ENCODE measurements around the gene CA9. TPM values are rescaled to one million over a fixed set of nuclear protein-coding genes. Genes with fewer than 3 reads are reported as not detected.
"Not testable (repeated sequence)": the region's sequence is repeated elsewhere in the genome, so short reads cannot be mapped to it uniquely, and the experiment has no call there.

The CA9 gene
- total RNA-seq, 1 experiment from 2014 or later: 1.0 TPM

DNA sequence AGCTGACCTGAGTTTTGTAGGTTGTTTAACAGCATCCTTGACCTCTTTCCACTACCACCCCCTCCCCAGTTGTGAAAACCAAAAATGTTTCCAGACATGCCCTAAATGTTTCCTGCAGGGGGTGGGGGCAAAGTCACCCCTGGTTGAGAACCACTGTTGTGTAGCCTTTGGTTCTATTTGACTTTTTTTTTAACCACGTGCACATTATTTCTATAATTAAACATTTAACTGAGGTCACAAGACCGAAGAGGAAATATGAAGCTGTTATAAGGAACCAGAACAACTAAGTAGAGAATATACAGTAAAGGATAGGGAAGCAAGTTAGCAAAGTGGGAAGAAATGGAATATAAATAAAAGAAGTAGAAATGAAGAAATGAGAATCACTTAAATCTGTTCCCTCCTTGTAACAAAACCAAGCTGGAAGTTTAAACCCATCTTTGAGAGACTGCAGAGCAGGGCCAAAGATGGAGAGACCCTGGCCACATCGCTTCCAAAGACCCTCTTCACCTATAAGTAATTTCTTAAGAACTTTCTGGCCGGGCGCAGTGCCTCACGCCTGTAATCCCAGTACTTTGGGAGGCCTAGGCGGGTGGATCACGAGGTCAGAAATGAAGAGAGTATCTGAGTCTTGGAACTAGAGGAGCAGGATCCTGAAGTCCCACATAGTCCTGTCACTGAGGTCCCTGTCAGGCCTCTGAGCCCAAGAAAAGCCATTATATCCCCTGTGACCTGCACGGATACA lies 37.4 kb upstream of the CA9 start:
- ATAC-seq: no peak
- Mint-ChIP-seq H3K4me1 (no peaks in the 10 kb centered on the region), H3K27me3 (ENCODE audit: low read depth) (peaks cover 11% of the 10 kb centered on the region), H3K36me3 (peaks cover 13% of the 10 kb centered on the region), H3K27ac (no peak overlapping the region), H3K4me3 (no peak overlapping the region), H3K9me3 (peaks cover 26% of the 10 kb centered on the region)
- TF ChIP-seq NFYB (CRISPR knock-in tag; conservative IDR thresholded peaks at IDR 0.05; ENCODE audit: low read depth) (no peak), KAT7 (CRISPR knock-in tag; IDR thresholded peaks at IDR 0.05; ENCODE audit: borderline replicate concordance) (no peak), ATF1 (CRISPR knock-in tag; IDR thresholded peaks at IDR 0.05) (no peak), ETV6 (CRISPR knock-in tag; IDR thresholded peaks at IDR 0.05) (no peak), PRRX2 (CRISPR knock-in tag; IDR thresholded peaks at IDR 0.05) (no peak), NR3C1 (CRISPR knock-in tag; conservative IDR thresholded peaks at IDR 0.05; ENCODE audit: low read depth) (no peak)
- TF ChIP-seq, protein P1, sequence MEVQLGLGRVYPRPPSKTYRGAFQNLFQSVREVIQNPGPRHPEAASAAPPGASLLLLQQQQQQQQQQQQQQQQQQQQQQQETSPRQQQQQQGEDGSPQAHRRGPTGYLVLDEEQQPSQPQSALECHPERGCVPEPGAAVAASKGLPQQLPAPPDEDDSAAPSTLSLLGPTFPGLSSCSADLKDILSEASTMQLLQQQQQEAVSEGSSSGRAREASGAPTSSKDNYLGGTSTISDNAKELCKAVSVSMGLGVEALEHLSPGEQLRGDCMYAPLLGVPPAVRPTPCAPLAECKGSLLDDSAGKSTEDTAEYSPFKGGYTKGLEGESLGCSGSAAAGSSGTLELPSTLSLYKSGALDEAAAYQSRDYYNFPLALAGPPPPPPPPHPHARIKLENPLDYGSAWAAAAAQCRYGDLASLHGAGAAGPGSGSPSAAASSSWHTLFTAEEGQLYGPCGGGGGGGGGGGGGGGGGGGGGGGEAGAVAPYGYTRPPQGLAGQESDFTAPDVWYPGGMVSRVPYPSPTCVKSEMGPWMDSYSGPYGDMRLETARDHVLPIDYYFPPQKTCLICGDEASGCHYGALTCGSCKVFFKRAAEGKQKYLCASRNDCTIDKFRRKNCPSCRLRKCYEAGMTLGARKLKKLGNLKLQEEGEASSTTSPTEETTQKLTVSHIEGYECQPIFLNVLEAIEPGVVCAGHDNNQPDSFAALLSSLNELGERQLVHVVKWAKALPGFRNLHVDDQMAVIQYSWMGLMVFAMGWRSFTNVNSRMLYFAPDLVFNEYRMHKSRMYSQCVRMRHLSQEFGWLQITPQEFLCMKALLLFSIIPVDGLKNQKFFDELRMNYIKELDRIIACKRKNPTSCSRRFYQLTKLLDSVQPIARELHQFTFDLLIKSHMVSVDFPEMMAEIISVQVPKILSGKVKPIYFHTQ (CRISPR knock-in tag; IDR thresholded peaks at IDR 0.05): no peak
- TF ChIP-seq, protein P2, sequence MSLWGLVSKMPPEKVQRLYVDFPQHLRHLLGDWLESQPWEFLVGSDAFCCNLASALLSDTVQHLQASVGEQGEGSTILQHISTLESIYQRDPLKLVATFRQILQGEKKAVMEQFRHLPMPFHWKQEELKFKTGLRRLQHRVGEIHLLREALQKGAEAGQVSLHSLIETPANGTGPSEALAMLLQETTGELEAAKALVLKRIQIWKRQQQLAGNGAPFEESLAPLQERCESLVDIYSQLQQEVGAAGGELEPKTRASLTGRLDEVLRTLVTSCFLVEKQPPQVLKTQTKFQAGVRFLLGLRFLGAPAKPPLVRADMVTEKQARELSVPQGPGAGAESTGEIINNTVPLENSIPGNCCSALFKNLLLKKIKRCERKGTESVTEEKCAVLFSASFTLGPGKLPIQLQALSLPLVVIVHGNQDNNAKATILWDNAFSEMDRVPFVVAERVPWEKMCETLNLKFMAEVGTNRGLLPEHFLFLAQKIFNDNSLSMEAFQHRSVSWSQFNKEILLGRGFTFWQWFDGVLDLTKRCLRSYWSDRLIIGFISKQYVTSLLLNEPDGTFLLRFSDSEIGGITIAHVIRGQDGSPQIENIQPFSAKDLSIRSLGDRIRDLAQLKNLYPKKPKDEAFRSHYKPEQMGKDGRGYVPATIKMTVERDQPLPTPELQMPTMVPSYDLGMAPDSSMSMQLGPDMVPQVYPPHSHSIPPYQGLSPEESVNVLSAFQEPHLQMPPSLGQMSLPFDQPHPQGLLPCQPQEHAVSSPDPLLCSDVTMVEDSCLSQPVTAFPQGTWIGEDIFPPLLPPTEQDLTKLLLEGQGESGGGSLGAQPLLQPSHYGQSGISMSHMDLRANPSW (CRISPR knock-in tag; conservative IDR thresholded peaks at IDR 0.05; ENCODE audit: low read depth): no peak
- CTCF ChIA-PET: no interaction called here
- POLR2A ChIA-PET: no interaction called here
- DNase-seq (ENCODE audit: low spot score): no peak

DNA sequence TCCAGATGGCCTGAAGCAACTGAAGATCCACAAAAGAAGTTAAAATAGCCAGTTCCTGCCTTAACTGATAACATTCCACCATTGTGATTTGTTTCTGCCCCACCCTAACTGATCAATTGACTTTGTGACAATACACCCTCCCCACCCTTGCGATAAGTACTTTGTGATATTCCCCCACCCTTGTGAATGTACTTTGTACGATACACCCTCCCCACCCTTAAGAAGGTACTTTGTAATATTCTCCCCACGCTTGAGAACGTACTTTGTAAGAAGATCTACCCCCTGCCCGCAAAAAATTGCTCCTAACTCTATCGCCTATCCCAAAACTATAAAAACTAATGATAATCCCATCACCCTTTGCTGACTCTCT lies 36.9 kb upstream of the CA9 start:
- ATAC-seq; H3K4me3 Mint-ChIP-seq; H3K4me1 Mint-ChIP-seq; CTCF ChIA-PET; DNase-seq (ENCODE audit: low spot score); H3K27ac Mint-ChIP-seq; POLR2A ChIA-PET: not testable (repeated sequence)
- peaks cover 11% of the 10 kb centered on the region for H3K27me3 Mint-ChIP-seq (ENCODE audit: low read depth)
- H3K36me3 Mint-ChIP-seq: peaks cover 17% of the 10 kb centered on the region
- peaks cover 31% of the 10 kb centered on the region for H3K9me3 Mint-ChIP-seq

DNA sequence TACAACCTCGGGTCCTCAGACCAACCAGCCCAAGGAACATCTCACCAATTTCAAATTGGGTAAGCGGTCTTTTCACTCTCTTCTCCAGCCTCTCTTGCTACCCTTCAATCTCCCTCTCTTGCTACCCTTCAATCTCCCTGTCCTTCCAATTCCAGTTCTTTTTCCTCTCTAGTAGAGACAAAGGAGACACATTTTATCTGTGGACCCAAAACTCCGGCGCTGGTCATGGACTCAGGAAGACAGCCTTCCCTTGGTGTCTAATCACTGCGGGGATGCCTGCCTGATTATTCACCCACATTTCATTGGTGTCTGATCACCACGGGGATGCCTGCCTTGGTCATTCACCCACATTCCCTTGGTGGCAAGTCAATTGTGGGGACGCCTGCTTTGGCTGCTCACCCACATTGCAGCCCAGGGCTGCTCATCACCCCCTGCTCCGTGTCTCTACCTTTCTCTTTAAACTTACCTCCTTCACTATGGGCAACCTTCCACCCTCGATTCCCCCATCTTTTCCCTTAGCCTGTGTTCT lies 36.2 kb upstream of the CA9 start:
- CTCF ChIA-PET; H3K4me3 Mint-ChIP-seq; H3K27ac Mint-ChIP-seq; ATAC-seq; H3K4me1 Mint-ChIP-seq; DNase-seq (ENCODE audit: low spot score); POLR2A ChIA-PET: not testable (repeated sequence)
- peaks cover 31% of the 10 kb centered on the region for H3K9me3 Mint-ChIP-seq
- peaks cover 17% of the 10 kb centered on the region for H3K36me3 Mint-ChIP-seq
- H3K27me3 Mint-ChIP-seq (ENCODE audit: low read depth): peaks cover 11% of the 10 kb centered on the region

DNA sequence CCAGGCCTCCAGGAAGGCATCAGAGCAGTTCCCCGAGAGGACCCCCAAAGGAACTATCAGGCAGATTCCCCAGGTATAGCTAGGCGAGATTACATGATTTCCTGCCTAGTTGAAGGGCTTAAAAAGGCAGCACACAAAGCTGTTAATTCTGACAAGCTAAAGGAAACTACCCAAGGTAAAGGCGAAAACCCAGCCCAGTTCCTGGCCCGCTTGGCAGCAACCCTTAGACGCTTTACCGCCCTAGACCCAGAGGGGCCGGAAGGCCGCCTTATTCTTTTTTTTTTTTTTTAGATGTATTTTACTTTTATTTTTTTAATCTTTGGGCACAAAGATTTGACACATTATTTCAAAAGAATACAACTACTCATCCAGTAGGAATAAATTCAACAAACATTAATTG lies 35.0 kb upstream of the CA9 start:
- DNase-seq (ENCODE audit: low spot score); POLR2A ChIA-PET; H3K4me3 Mint-ChIP-seq; CTCF ChIA-PET; H3K4me1 Mint-ChIP-seq; H3K27ac Mint-ChIP-seq; ATAC-seq: not testable (repeated sequence)
- Mint-ChIP-seq H3K36me3 (peaks cover 17% of the 10 kb centered on the region), H3K27me3 (ENCODE audit: low read depth) (peaks cover 11% of the 10 kb centered on the region), H3K9me3 (peaks cover 31% of the 10 kb centered on the region)

- CTCF ChIA-PET; DNase-seq (ENCODE audit: low spot score); POLR2A ChIA-PET; H3K4me3 Mint-ChIP-seq; H3K27ac Mint-ChIP-seq; ATAC-seq; H3K4me1 Mint-ChIP-seq: not testable (repeated sequence)
- H3K27me3 Mint-ChIP-seq (ENCODE audit: low read depth): peaks cover 11% of the 10 kb centered on the region
- H3K36me3 Mint-ChIP-seq: peaks cover 17% of the 10 kb centered on the region
- H3K9me3 Mint-ChIP-seq: peaks cover 31% of the 10 kb centered on the region
Measured at GRCh38 chr9:35639225-35639624, 34.5 kb upstream of the CA9 start.

Data from WTC11 (cell line).